HG02798 (cell line): ENCODE results near the gene ABAT.

Experiments
- ATAC-seq: cut with Tn5 transposase; IDR thresholded peaks from one replicate; pipeline ENCODE4 v1.9.1; 2021; ENCODE audit warnings: mild to moderate bottlenecking; ENCODE audit not compliant: unreplicated experiment, poor library complexity

ABAT gene

DNA sequence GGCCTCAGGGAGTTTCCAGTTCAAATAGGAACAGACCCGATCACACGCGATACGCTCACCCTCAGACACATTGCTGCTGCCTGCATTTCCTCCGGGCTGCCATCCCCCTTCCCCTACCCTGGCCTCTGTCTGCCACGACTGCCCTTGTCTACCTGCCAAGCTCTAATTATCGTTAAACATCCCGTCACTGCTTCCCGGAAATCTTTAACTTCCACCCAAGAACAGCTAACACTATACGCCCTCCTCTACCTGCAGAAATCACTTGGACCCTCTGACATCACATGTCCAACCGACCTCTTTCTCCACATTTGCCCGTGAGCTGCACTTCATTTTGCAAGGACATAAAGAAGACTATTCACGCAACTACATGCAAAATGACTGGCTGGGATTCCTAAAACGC lies 40.4 kb downstream of the ABAT start:
- no peak for ATAC-seq

DNA sequence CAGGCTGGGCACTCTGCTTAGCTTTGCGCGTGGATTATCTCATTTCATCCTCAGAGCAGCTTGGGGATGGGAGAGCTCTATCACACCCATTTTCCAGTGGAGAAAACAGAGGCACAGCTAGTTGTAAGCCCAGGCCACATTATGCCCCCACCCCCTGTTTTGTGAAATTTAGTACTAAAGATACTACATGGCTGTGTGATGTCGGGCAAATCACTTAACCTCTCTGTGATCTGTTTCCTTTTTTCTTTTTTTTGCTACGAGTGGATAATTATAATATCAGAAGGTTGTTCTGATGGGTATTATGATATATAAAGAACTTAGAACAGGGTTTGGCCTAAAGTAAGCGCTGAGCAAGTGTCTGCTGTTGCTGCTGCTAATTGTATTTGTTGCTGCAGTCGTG lies 41.6 kb downstream of the ABAT start:
- ATAC-seq = no peak

DNA sequence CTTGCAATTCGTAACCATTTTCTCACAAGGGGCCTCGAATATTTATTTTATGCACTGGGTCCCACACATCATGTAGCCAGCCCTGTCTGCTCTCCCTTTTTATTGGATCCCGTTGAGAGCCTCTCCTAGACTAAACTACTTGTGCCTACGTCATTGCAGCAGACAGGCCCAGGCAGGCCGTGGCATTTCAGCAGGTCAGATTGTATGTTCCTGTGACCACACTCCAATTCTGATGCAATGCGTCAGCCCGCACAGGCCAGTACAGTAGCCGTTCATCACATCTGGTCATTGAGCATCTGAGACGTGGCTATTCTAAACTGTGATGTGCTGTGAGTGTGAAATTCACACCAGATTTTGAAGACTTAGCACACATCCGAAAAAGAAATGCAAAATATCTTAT lies 42.2 kb downstream of the ABAT start:
- no peak for ATAC-seq

DNA sequence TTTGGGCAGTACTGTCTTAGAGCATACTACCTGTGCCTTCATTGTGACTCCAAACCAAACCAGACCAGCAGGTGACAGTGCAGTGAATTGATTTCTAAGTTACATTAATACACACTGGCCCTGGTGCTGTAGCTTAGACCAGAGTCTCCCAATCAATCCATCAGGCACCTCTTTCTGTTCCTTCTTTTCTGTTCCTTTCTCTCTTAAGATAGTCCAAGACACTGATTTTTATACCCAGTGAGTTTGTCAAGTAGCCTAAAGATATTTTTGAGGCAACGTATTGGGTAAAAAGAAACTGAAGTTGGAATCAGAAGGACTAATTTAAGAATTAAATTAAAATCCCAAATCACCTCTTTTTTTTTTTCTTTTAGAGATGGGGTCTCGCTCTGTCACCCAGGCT lies 43.1 kb downstream of the ABAT start:
- ATAC-seq = no peak

GRCh38 chr16:8717892-8718415 lies 43.5 kb downstream of the ABAT start:
- ATAC-seq = no peak

DNA sequence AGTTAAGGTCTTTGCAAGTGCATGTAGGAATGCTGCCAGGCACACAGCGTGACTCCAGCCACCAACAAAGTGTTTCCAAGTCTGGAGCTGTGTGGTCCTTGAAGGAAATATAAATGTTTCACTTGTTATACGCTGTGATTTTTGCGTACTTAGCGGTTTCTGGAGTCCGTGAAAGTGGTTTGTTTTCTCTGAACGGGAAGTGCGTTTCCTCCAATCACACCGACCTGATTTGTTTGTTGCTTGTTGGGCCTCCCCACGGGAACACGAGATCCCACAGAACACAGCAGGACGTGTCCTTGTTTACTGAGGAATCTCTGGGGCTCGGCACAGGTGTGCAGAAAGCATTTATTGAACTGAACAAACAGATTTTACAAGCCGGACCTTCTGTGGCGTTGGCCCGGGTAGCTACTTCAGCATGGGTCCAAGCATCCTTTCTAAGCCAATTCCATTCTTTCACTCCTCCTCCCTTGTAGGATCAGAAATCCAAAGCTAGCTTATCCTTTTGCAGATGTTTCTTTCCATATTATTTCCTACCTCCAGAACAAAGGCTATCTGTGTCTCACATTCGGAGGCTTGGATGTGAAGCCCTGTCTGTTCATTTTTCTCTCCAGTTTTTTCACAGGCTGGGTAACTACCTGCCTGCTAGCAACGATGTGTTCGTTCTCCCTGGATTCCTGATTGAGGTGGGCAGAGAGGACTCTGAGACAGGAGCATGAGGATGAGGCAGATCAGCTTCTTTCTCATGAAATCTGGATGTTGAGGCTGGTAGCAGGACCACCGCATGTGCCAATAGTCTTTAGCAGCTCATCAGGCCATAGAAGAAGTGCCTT lies 44.6 kb downstream of the ABAT start:
- ATAC-seq = no peak

DNA sequence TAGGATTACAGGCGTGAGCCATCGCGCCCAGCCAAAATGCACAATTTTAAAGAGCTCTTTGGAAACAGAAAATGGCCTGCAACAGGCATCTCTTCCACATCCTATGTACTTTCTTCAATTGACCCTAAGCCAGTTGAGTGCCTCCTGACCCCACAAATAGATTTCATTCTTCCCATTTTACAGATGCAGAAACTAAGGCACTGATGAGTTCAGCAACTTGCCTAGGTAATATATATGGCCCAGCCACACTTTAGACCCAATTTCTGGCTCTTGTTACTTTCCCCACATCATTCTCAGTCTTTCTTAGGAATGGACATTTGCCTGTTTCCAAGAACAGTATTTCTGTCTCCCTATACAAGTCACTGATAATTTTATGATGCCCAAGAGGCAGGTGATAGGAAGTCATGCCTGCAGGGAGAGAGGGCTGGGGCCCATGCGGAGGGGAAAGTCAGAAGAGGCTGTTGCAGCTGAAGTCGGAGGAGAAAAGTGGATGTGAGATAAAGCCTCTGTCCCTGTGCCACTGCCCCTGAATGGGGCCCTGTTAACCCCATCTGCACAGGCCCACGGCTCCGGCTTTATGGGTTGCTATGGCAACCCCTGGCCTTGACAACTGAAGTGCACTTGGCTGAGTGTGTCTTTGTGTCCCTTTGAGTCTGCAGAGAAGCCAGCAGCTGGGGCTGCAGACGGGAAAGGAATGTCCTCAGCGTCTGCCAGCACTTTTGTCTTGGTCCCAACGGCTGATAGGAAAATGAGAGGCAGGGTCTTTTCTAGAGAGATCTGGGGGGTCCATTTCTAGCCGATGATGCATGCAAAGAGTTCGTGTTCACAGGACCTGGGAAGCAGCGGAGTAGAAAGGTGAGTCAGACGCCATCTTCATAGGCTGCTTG lies 45.9 kb downstream of the ABAT start:
- no peak for ATAC-seq

GRCh38 chr16:8720967-8721308 lies 46.5 kb downstream of the ABAT start:
- no peak for ATAC-seq

DNA sequence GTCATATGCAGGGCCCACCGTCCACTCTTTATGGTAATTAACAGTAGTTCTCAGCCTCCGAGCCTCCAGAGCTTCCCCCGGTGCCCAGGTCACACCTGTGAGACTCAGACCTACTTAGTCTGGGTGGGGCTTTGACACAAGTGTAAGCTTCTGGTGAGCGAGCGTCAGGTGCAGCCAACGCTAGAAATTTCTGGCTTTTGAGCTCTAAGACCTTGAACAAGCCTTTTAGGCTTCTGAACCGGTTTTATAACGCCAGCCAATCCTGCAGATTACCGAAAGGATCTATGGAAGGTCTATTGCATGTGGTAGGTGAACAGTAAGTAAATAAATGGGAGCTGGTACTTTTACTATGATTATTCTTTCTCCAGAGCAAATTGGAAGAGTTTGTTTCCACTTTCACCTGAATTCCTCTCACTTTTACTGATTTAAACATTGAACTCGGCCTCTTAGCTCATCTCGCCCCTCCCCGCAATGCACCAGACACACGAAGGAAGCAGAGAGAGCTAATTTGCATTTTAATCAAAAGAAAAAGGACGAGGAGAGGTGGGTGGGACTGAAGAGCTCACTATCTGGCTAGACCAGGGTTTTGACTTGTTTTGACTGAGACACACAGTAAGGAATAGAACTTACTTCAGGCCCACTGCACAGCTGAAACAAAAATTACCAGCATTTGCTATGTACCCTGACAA lies 47.1 kb downstream of the ABAT start:
- ATAC-seq = no peak

DNA sequence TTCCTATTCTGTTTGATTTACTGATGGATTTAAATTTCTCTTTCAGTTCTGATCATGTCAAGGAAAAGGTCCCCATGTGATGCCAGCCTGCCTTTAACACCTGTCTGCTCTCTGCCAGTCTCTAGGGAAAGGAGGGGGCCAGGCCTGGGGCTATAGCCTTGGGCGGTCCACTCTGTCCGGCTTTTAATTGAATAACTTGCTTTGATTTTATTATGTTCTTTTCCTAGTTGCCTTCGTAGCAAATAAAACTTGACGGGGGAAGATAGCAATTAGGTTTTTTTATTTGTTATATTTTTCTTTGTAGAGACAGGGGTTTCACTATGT lies 47.6 kb downstream of the ABAT start:
- no peak for ATAC-seq

- ATAC-seq = no peak
These were observed 51.2 kb downstream of the ABAT start for GRCh38 chr16:8725513-8726178.

GRCh38 chr16:8727131-8727806 lies 52.9 kb downstream of the ABAT start:
- ATAC-seq = no peak

DNA sequence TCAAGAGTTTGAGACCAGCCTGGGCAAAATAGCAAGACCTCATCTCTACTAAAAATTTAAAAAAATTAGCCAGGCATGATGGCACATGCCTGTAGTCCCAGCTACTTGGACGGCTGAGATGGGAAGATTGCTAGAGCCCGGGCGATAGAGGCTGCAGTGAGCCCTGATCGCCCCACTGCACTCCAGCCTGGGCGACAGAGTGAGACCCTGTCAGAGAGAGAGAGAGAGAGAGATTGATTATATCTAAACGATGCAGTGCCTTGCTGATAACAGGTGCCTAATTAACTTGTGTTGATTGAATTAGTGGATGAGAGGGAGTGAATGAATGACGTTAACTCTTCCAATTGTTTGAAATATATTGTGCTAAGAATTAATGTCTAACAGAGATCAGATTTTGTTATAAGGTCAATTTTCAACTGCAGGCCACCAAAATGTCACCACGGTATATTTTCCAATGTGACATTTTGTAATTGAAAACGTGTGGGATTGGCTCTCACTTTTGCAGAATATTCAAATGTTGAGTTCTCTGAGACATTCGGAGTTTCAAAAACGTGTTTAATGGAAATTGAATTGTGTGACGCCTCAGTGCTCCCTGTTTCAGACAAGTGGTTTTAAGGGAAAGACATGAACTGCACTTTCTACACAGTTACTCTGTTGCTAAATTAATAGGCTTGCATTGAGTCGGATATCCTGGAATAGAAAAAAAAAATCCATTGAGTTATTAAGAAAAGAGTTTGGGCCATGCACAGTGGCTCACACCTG lies 53.6 kb downstream of the ABAT start:
- ATAC-seq = no peak

DNA sequence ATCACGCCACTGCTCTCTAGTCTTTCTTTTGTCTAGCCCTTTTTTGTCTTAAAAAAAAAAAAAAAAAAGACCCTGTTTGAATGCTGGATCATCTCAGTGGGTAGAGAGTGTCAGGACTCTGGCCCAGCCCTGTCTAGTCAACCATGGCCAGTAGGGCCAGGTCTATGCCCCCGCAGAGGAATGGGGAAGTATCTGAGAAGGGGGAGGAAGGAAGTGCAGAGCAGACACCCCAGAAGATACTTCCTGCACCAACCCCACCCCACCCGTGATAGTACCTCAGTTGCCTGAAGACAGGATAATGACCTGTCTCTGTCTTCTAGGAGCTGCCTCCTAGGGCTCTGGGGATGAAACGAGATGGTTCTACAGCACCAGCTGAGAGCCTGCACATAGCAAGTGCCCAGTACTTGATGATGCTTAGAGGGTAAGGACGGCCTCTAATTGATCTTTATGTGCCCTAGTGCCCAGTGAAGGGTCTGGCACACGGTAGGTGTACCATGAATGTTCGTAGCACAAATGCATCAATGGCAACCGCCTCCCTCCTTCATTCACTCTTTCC lies 55.4 kb downstream of the ABAT start:
- ATAC-seq = no peak

DNA sequence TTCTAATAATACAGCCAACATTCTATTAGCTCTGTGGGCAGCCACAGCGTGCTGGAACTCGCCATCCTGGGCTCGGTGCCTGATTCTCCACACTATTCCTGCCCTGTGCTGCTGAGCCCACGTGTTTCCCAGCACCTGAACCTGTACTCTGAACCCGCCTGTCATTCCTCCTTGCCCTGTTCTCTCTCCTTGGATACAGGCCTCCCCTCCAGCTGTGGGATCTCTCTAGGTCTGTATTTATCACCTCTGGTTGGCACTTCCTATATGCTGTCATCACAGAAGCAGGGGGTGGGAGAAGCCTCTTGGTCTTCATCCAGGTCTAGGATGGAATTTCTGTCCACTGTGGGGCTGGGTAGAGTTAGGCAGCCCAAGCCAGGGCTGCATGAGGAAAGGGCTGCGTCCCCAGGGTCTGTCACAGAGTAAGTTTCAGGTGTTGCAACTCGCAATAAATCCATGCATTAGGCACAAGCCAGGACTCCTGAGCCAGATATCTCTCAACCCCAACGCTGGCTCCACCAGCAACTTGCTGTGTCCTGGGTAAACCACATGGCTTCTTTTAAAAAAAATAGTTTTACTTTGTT lies 56.0 kb downstream of the ABAT start:
- ATAC-seq = no peak

DNA sequence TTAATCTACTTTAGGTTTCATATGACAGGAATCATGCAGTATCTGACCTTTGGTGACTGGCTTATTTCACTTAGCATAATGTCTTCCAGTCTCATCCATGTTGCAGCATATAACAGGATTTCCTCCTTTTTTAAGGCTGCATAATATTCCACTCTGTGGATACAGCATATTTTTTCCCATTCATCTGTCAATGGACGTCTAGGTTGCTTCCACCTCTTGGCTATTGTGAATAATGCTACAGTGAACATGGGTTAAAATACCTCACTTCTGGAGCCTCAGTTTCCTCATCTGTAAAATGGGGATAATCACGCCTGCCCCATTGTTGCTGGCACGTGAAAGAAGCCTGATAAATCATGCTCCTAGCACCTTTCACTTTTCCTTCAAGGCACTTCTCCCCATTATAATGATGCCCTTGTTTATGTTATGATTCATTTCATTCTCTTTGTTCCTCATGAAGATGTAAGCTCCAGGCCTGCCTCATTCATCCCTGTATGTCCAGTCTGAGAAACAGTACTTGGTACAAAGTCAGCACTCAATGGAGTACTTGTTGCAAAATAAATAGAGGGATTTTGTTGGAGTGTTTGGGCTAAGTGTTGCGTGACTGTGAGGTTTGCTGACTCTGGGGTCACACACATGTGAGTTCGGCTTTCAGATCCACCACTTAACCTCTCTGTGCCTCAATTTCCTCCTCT lies 59.6 kb downstream of the ABAT start:
- ATAC-seq = no peak

DNA sequence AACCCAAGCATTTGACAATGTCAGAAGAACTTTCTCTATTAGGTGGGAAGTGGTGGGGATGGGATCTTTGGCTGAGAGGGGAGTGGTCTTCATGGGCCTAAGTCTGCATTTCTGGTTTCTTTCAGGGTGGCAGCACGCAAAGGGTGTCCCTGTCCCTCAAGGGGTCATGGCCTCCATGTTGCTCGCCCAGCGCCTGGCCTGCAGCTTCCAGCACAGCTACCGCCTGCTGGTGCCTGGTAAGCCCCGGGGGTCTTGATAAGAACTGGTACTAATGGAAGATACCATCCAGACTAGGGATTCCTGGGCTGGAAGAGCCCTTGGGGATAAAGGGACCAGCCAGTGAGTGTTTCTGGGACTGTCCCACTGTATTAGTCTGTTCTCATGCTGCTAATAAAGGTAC lies 61.2 kb downstream of the ABAT start:
- no peak for ATAC-seq

DNA sequence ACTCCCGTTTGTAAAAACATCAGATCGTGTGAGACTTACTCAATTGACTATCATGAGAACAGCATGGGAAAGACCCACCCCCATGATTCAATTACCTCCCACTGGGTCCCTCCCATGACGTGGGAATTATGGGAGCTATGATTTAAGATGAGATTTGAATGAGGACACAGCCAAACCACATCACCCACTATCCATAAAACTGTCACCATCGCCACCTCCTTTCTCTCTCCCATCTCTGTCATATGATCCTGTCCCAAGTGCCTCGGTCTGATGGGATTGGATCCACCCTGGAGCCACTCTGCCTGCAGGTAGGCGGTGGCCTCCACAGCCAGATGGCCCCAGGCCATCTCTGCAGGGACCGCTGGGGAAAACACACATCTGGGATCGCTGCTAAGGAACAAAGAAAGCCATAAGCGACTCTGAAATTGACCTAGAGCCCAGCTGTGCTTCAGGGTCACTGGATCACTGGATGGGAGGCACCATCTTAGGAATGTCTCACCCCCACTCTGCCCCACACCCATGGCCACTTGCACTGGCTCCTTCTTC lies 61.8 kb downstream of the ABAT start:
- ATAC-seq = no peak
